ENCODE measurements around the gene NKTR. TPM values are rescaled to one million over a fixed set of nuclear protein-coding genes. Genes with fewer than 3 reads are reported as not detected.
"Not testable (repeated sequence)": the region's sequence is repeated elsewhere in the genome, so short reads cannot be mapped to it uniquely, and the experiment has no call there.

NKTR gene
- total RNA-seq, result 100 to 1,000 TPM in 2 of 8 experiments, 10 to 100 TPM in 6; 44.4 to 140 (median 76.5) TPM

GRCh38 chr3:42600111-42600957 is at the start of gene NKTR:
Gene NKTR, plus strand, starts transcription at chr3:42600686. Its CDS starts 321 bp downstream, at chr3:42601007.
- Histone ChIP-seq H3K4me1 (replicated peaks in 1 of 2) (peaks cover 3 to 7% of the 10 kb centered on the region in 2 donors), H3K27ac (peak within 1 kb of the TSS; percentile 97 to 98), H3K4me3 (peak within 1 kb of the TSS; percentile 73 to 90 (median 84))
- ATAC-seq (replicated peaks in 6 of 8), result peak; percentile 86 to 95 (median 93)
- in situ Hi-C loops (cut with MboI; ENCODE audit: low pct_unique_long_range_greater_than_20kb in 2 of 9, low sequenced_read_pairs in 9 of 9, unreplicated experiment in 9 of 9), result no loop called here
- 0 to 3% (median 0%) methylated on average over 1 to 14 of the region's 76 CpGs; no CpG with 5 or more reads in 1 of the 10 experiments for WGBS, 10 experiments

DNA sequence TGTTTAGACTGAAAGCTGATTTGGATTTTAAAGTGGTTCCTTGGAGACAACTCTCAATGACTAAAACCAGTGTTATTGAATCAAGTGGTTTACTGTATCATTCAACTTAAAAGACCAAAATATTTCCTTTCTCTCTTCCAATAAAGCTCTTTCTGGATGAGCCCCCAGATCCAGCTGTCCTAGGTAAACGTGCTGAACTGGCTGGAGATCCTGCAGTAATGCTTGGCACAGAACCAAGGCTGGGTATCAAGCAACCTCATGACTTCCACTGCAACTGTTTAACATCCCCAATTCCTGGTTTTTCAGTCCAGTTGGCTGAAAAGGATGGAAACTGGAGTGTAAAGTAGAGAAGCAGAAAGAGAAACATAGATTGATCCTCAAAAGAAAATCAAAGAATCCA is 47.7 kb upstream of the NKTR start:
- ATAC-seq (replicated peaks in 6 of 8), result no peak
- Histone ChIP-seq H3K4me3 (no peak overlapping the region), H3K27ac (no peak overlapping the region), H3K4me1 (replicated peaks in 1 of 2) (no peaks in the 10 kb centered on the region)
- WGBS, 10 experiments, result 0 to 100% (median 48%) methylated on average over 1 of the region's 1 CpG; no CpG with 5 or more reads in 6 of the 10 experiments
- in situ Hi-C loops (cut with MboI; ENCODE audit: low pct_unique_long_range_greater_than_20kb in 2 of 9, low sequenced_read_pairs in 9 of 9, unreplicated experiment in 9 of 9), result no loop called here

- ATAC-seq (replicated peaks in 6 of 8), result no peak
- H3K4me3 ChIP-seq, result no peak overlapping the region
- no peaks in the 10 kb centered on the region for H3K4me1 ChIP-seq (replicated peaks in 1 of 2)
- WGBS, 10 experiments, result 60 to 100% (median 78%) methylated on average over 1 to 3 of the region's 3 CpGs; no CpG with 5 or more reads in 5 of the 10 experiments
- H3K27ac ChIP-seq, result no peak overlapping the region
- in situ Hi-C loops (cut with MboI; ENCODE audit: low pct_unique_long_range_greater_than_20kb in 2 of 9, low sequenced_read_pairs in 9 of 9, unreplicated experiment in 9 of 9), result no loop called here
Measured at GRCh38 chr3:42556089-42556632, 44.3 kb upstream of the NKTR start.

DNA sequence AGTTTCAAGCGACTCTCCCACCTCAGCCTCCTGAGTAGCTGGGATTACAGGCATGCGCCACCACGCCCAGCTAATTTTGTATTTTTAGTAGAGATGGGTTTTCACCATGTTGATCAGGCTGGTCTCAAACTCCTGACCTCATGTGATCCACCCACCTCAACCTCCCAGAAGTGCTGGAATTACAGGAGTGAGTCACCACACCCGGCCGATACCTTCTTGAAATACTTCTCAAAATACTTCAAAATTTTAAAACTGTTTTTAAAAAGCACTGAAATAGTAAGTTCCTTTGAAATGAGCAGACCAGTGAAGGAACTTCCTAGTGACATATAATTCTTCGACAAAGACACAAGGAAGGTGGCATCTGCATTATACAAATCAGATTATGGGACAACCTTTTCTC is 43.7 kb upstream of the NKTR start:
- H3K4me1 ChIP-seq (replicated peaks in 1 of 2); in situ Hi-C loops (cut with MboI; ENCODE audit: low pct_unique_long_range_greater_than_20kb in 2 of 9, low sequenced_read_pairs in 9 of 9, unreplicated experiment in 9 of 9); ATAC-seq (replicated peaks in 6 of 8); H3K4me3 ChIP-seq; H3K27ac ChIP-seq: not testable (repeated sequence)
- 82 to 100% (median 97%) methylated on average over 2 to 6 of the region's 6 CpGs; no CpG with 5 or more reads in 3 of the 10 experiments for WGBS, 10 experiments

- no peak for ATAC-seq (replicated peaks in 6 of 8)
- in situ Hi-C loops (cut with MboI; ENCODE audit: low pct_unique_long_range_greater_than_20kb in 2 of 9, low sequenced_read_pairs in 9 of 9, unreplicated experiment in 9 of 9), result no loop called here
Measured at GRCh38 chr3:42557854-42558253, 42.6 kb upstream of the NKTR start.

DNA sequence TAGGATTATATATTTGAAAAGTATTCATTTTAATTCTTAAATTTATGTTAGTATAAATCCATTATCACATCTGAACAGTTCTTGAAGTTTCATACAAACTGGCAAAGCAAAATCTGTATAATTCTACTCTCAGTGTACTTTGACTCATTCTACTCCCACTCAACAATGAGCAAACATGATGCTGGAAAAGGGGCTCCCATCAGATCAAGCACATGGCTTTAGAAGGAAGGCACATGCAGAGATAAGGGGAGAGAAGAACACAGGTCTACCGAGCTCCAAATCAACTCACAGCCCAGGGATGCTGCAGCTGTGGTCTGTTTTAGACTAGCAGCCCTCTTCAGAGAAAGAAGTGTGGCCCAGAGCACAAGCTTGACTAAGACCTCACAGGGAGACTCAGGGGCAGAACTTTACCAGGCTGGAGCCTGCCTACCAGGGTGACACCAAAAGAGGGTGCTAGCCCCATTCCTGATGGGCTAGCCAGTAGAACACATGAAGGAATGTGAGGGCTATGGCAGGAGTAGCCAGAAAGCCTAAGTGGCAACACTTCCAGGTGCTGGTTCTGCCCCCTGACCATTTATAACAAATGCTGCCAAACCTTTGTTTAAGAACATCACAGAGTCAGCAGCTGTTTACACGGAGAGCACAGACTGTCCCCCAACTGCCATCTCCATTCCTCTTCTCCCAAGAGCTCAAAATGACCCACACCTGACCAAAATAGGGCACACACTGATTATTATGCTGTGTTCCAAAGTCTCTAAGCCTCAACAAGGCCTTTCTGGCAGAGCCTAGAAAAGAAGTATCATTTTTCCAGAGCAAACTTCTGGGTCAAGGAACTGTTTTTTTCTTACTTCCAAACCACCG is 38.2 kb upstream of the NKTR start:
- H3K27ac ChIP-seq, result no peak overlapping the region
- 48 to 100% (median 74%) methylated on average over 1 to 3 of the region's 3 CpGs; no CpG with 5 or more reads in 2 of the 10 experiments for WGBS, 10 experiments
- no peaks in the 10 kb centered on the region for H3K4me1 ChIP-seq (replicated peaks in 1 of 2)
- no peak for ATAC-seq (replicated peaks in 6 of 8)
- no peak overlapping the region for H3K4me3 ChIP-seq
- in situ Hi-C loops (cut with MboI; ENCODE audit: low pct_unique_long_range_greater_than_20kb in 2 of 9, low sequenced_read_pairs in 9 of 9, unreplicated experiment in 9 of 9), result no loop called here

More at GRCh38 chr3:42557854-42558253, 42.6 kb upstream of the NKTR start:
- no peak overlapping the region for H3K27ac ChIP-seq
- no peaks in the 10 kb centered on the region for H3K4me1 ChIP-seq (replicated peaks in 1 of 2)
- no peak overlapping the region for H3K4me3 ChIP-seq

DNA sequence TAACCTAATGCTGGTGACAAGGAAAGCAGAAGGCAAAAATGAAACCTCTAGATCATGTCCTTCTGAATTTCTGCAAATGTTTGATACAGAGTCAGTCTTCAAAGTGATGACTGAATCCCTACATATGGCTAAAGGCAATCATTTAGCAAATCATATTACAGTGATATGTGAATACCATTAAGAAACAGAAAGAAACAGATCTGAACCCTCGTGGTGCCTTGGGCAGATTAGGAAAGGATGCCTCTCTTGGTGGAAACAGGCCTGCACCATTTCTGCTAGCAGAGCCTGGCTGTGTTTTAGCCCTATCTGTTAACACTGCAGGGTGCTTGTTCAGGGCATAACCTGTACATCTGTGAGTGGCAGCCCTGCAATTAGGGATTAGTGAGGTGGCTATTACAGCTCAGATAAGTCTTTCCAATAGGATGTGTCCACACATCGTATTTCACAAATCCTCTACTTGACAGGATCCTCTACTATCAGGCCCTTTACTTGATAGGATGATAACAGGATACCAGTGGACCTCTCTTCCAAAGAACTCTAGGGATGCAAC is 30.8 kb upstream of the NKTR start:
- Histone ChIP-seq H3K4me1 (replicated peaks in 1 of 2) (no peaks in the 10 kb centered on the region), H3K27ac (no peak overlapping the region), H3K4me3 (no peak overlapping the region)
- in situ Hi-C loops (cut with MboI; ENCODE audit: low pct_unique_long_range_greater_than_20kb in 2 of 9, low sequenced_read_pairs in 9 of 9, unreplicated experiment in 9 of 9), result no loop called here
- 20 to 100% (median 89%) methylated on average over 1 to 2 of the region's 2 CpGs; no CpG with 5 or more reads in 3 of the 10 experiments for WGBS, 10 experiments
- ATAC-seq (replicated peaks in 6 of 8), result peak in 3 of 8 experiments; percentile 23 to 80 (median 67)

- in situ Hi-C loops (cut with MboI; ENCODE audit: low pct_unique_long_range_greater_than_20kb in 2 of 9, low sequenced_read_pairs in 9 of 9, unreplicated experiment in 9 of 9), result no loop called here
- 33 to 57% (median 43%) methylated on average over 1 to 3 of the region's 3 CpGs; no CpG with 5 or more reads in 4 of the 10 experiments for WGBS, 10 experiments
- no peaks in the 10 kb centered on the region for H3K4me1 ChIP-seq (replicated peaks in 1 of 2)
- peak in 4 of 8 experiments; percentile 69 to 93 (median 80) for ATAC-seq (replicated peaks in 6 of 8)
- H3K27ac ChIP-seq, result no peak overlapping the region
- H3K4me3 ChIP-seq, result no peak overlapping the region
Measured at GRCh38 chr3:42572278-42572677, 28.2 kb upstream of the NKTR start.

DNA sequence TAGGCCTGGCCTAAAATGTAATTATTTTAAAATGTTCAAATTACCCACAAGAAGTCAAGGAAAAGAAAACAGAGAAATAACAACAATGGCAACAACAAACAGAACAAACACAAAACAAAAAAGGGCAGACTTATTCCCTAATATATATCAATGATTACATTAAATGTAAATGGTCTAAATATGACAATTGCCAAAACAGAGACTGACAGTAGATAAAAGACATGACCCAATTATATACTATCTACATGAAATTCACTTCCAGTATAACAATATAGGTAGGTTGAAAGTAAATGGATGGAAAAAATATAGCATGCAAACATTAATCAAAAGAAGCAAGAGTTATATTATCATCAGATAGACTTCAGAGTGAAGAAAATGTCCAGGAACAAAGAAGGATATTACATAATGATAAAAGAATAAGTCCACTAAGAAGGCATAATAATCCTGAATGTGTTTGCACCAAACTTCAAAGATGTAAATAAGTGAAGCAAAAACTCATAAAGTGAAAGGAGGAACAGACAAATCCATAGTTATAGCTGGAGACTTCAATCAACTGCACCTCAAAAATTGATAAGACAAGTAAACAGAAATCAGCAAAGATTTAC is 25.2 kb upstream of the NKTR start:
- in situ Hi-C loops (cut with MboI; ENCODE audit: low pct_unique_long_range_greater_than_20kb in 2 of 9, low sequenced_read_pairs in 9 of 9, unreplicated experiment in 9 of 9), result no loop called here
- no peak overlapping the region for H3K27ac ChIP-seq
- H3K4me3 ChIP-seq, result no peak overlapping the region
- H3K4me1 ChIP-seq (replicated peaks in 1 of 2), result peaks cover 0 to 4% of the 10 kb centered on the region in 2 donors
- no peak for ATAC-seq (replicated peaks in 6 of 8)

GRCh38 chr3:42578054-42578453 is 22.4 kb upstream of the NKTR start:
- ATAC-seq (replicated peaks in 6 of 8), result no peak
- H3K4me1 ChIP-seq (replicated peaks in 1 of 2), result peaks cover 12 to 13% of the 10 kb centered on the region in 2 donors
- H3K27ac ChIP-seq, result no peak overlapping the region
- in situ Hi-C loops (cut with MboI; ENCODE audit: low pct_unique_long_range_greater_than_20kb in 2 of 9, low sequenced_read_pairs in 9 of 9, unreplicated experiment in 9 of 9), result no loop called here
- WGBS, 10 experiments, result 72 to 100% (median 96%) methylated on average over 2 to 4 of the region's 4 CpGs; no CpG with 5 or more reads in 1 of the 10 experiments
- H3K4me3 ChIP-seq, result no peak overlapping the region

- H3K4me3 ChIP-seq; ATAC-seq (replicated peaks in 6 of 8); H3K27ac ChIP-seq; in situ Hi-C loops (cut with MboI; ENCODE audit: low pct_unique_long_range_greater_than_20kb in 2 of 9, low sequenced_read_pairs in 9 of 9, unreplicated experiment in 9 of 9): not testable (repeated sequence)
- 90 to 100% (median 94%) methylated on average over 2 to 4 of the region's 4 CpGs; no CpG with 5 or more reads in 3 of the 10 experiments for WGBS, 10 experiments
- peaks cover 14 to 15% of the 10 kb centered on the region in 2 donors for H3K4me1 ChIP-seq (replicated peaks in 1 of 2)
Measured at GRCh38 chr3:42579346-42579745, 21.1 kb upstream of the NKTR start.

DNA sequence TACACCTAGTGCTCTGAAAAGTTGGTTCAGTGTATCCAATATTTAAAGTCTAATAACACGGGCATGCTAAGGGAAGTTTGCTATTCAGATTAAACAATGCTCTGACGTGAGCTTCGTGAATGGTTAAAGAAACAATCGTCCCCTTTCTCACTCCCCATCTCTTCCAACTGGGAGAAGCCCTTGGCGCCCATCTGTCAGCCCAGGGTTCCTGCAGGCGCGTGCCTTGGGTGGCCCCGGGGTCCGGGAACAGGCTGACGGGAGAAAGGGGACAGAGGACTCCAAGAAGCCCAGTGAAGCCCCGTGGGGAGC is 19.1 kb upstream of the NKTR start:
- ATAC-seq (replicated peaks in 6 of 8), result no peak
- Histone ChIP-seq H3K4me1 (replicated peaks in 1 of 2) (peaks cover 14 to 15% of the 10 kb centered on the region in 2 donors), H3K27ac (peak overlapping the region; percentile 74 to 78), H3K4me3 (peak overlapping the region; percentile 67 to 98 (median 80))
- in situ Hi-C loops (cut with MboI; ENCODE audit: low pct_unique_long_range_greater_than_20kb in 2 of 9, low sequenced_read_pairs in 9 of 9, unreplicated experiment in 9 of 9), result no loop called here
- 0 to 14% (median 0%) methylated on average over 1 to 7 of the region's 11 CpGs; no CpG with 5 or more reads in 2 of the 10 experiments for whole genome bisulfite sequencing, 10 experiments

Measured in motor neuron (in vitro differentiated cells).